Astrocyte (in vitro differentiated cells and primary cell): ENCODE measurements around the gene SIK3. TPM values are rescaled to one million over a fixed set of nuclear protein-coding genes. Genes with fewer than 3 reads are reported as not detected.

Experiments used
- DNase-seq: peaks from one replicate; pipeline ENCODE4 v3.0.0-alpha.2; 2010; ENCODE audit warnings: low read depth
- FAIRE-seq: peaks from 2 replicates; lab custom pipeline; 2011; peaks lifted over from hg19 to GRCh38; lab: Jason Lieb, UNC
- H2AFZ ChIP-seq: 2 replicates; pipeline ENCODE4 v1.6.0; 2012; ENCODE audit warnings: low read depth, low read length, inconsistent platforms
- H3K27ac ChIP-seq: 2 replicates; pipeline ENCODE4 v1.5.1; 2011; ENCODE audit warnings: low read depth, low read length, inconsistent platforms
- H3K27me3 ChIP-seq: 2 replicates; pipeline ENCODE4 v1.6.0; 2011; ENCODE audit warnings: low read length, inconsistent platforms; ENCODE audit not compliant: insufficient read depth
- H3K36me3 ChIP-seq: 2 replicates; pipeline ENCODE4 v1.5.1; 2011; ENCODE audit warnings: low read length, inconsistent platforms; ENCODE audit not compliant: insufficient read depth
- H3K4me1 ChIP-seq: 2 replicates; pipeline ENCODE4 v1.5.1; 2011; ENCODE audit warnings: low read length, inconsistent platforms; ENCODE audit not compliant: insufficient read depth
- H3K4me2 ChIP-seq: 2 replicates; pipeline ENCODE4 v1.6.0; 2012; ENCODE audit warnings: low read length, inconsistent platforms
- H3K4me3 ChIP-seq: 2 replicates; pipeline ENCODE4 v1.5.1; 2011; ENCODE audit warnings: low read depth, mild to moderate bottlenecking, low read length, inconsistent platforms; ENCODE audit not compliant: insufficient read depth
- H3K79me2 ChIP-seq: 2 replicates; pipeline ENCODE4 v1.6.0; 2012; ENCODE audit warnings: mild to moderate bottlenecking, low read length, inconsistent platforms; ENCODE audit not compliant: insufficient read depth
- H3K9ac ChIP-seq: 2 replicates; pipeline ENCODE4 v1.6.0; 2012; ENCODE audit warnings: mild to moderate bottlenecking, low read length, inconsistent platforms
- H3K9me3 ChIP-seq: 2 replicates; pipeline ENCODE4 v1.5.1; 2012; ENCODE audit warnings: low read depth, mild to moderate bottlenecking, low read length, inconsistent platforms; ENCODE audit not compliant: insufficient read depth
- H4K20me1 ChIP-seq: 2 replicates; pipeline ENCODE4 v1.6.0; 2012; ENCODE audit warnings: low read length, inconsistent platforms; ENCODE audit not compliant: insufficient read depth
- H3K27ac Mint-ChIP-seq: one replicate; pipeline ENCODE4 v1.8.0; 2021; ENCODE audit warnings: mild to moderate bottlenecking, mixed read lengths; ENCODE audit not compliant: unreplicated experiment
- H3K27me3 Mint-ChIP-seq: one replicate; pipeline ENCODE4 v1.8.0; 2021; ENCODE audit warnings: low read depth, mixed read lengths; ENCODE audit not compliant: unreplicated experiment
- H3K36me3 Mint-ChIP-seq: one replicate; pipeline ENCODE4 v1.8.0; 2021; ENCODE audit warnings: low read depth, mixed read lengths; ENCODE audit not compliant: unreplicated experiment
- H3K4me1 Mint-ChIP-seq: one replicate; pipeline ENCODE4 v1.8.0; 2021; ENCODE audit warnings: low read depth, mixed read lengths; ENCODE audit not compliant: unreplicated experiment
- H3K4me3 Mint-ChIP-seq: one replicate; pipeline ENCODE4 v1.8.0; 2021; ENCODE audit warnings: mild to moderate bottlenecking, moderate library complexity, mixed read lengths; ENCODE audit not compliant: unreplicated experiment
- H3K9me3 Mint-ChIP-seq: one replicate; pipeline ENCODE4 v1.8.0; 2021; ENCODE audit warnings: mild to moderate bottlenecking, mixed read lengths; ENCODE audit not compliant: unreplicated experiment
- CTCF ChIP-seq: IDR thresholded peaks from 2 replicates; pipeline ENCODE4 v1.5.1; 2011; ENCODE audit warnings: low read depth, mild to moderate bottlenecking, inconsistent platforms, low read length, moderate library complexity; ENCODE audit not compliant: insufficient read depth
- EZH2 ChIP-seq: IDR thresholded peaks from 2 replicates; pipeline ENCODE4 v1.6.1; 2012; ENCODE audit warnings: mild to moderate bottlenecking, low read length, inconsistent platforms; ENCODE audit not compliant: insufficient read depth
- total RNA-seq: library from RNA; stranded (reverse); gene quantifications from 2 replicates; pipeline ENCODE4 v1.2.1, GENCODE V29; 2021

The SIK3 gene
- total RNA-seq, 1 donor from 2014 or later: 34.4 TPM

- no peaks in the 10 kb centered on the region for H3K9me3 Mint-ChIP-seq
- H2AFZ ChIP-seq: no peak overlapping the region
- no peak overlapping the region for H3K27ac Mint-ChIP-seq
- no peaks in the 10 kb centered on the region for H3K9me3 ChIP-seq
- H4K20me1 ChIP-seq: no peaks in the 10 kb centered on the region
- no peaks in the 10 kb centered on the region for H3K4me1 ChIP-seq
- no peaks in the 10 kb centered on the region for H3K79me2 ChIP-seq
- peaks cover 10% of the 10 kb centered on the region for H3K4me1 Mint-ChIP-seq
- H3K9ac ChIP-seq: no peak overlapping the region
- H3K27me3 ChIP-seq: no peaks in the 10 kb centered on the region
- no peak overlapping the region for H3K4me3 ChIP-seq
- no peak for TF ChIP-seq CTCF
- no peak for TF ChIP-seq EZH2
- no peaks in the 10 kb centered on the region for H3K36me3 ChIP-seq
- peaks cover 8% of the 10 kb centered on the region for H3K36me3 Mint-ChIP-seq
- no peak overlapping the region for H3K4me3 Mint-ChIP-seq
- H3K27ac ChIP-seq: no peak overlapping the region
- no peaks in the 10 kb centered on the region for H3K27me3 Mint-ChIP-seq
- FAIRE-seq (no peak), DNase-seq (no peak)
- H3K4me2 ChIP-seq: no peak overlapping the region
Observed at GRCh38 chr11:116953530-116954285, 144.5 kb downstream of the SIK3 start.

GRCh38 chr11:116951762-116952161 lies 146.5 kb downstream of the SIK3 start:
- no peaks in the 10 kb centered on the region for H3K36me3 ChIP-seq
- DNase-seq (no peak), FAIRE-seq (no peak)
- Mint-ChIP-seq H3K4me3 (no peak overlapping the region), H3K36me3 (peaks cover 9% of the 10 kb centered on the region), H3K4me1 (peaks cover 4% of the 10 kb centered on the region), H3K27ac (no peak overlapping the region), H3K9me3 (no peaks in the 10 kb centered on the region), H3K27me3 (no peaks in the 10 kb centered on the region)
- H3K4me3 ChIP-seq: no peak overlapping the region
- no peak overlapping the region for H3K9ac ChIP-seq
- no peak overlapping the region for H3K4me2 ChIP-seq
- no peak overlapping the region for H2AFZ ChIP-seq
- H3K4me1 ChIP-seq: no peaks in the 10 kb centered on the region
- H3K79me2 ChIP-seq: no peaks in the 10 kb centered on the region
- no peak overlapping the region for H3K27ac ChIP-seq
- H3K9me3 ChIP-seq: no peaks in the 10 kb centered on the region
- H3K27me3 ChIP-seq: no peaks in the 10 kb centered on the region
- H4K20me1 ChIP-seq: no peaks in the 10 kb centered on the region
- TF ChIP-seq EZH2: no peak
- TF ChIP-seq CTCF: no peak

GRCh38 chr11:116950210-116950609 lies 148.0 kb downstream of the SIK3 start:
- Mint-ChIP-seq H3K27ac (no peak overlapping the region), H3K4me1 (peaks cover 9% of the 10 kb centered on the region), H3K36me3 (peaks cover 6% of the 10 kb centered on the region), H3K9me3 (no peaks in the 10 kb centered on the region), H3K4me3 (no peak overlapping the region), H3K27me3 (no peaks in the 10 kb centered on the region)
- DNase-seq (no peak), FAIRE-seq (no peak)
- Histone ChIP-seq H3K9me3 (no peaks in the 10 kb centered on the region), H3K4me3 (no peak overlapping the region), H3K4me2 (no peak overlapping the region), H3K4me1 (peaks cover 3% of the 10 kb centered on the region), H3K79me2 (no peaks in the 10 kb centered on the region), H2AFZ (no peak overlapping the region), H4K20me1 (no peaks in the 10 kb centered on the region), H3K36me3 (no peaks in the 10 kb centered on the region), H3K27ac (no peak overlapping the region), H3K27me3 (no peaks in the 10 kb centered on the region), H3K9ac (no peak overlapping the region)
- TF ChIP-seq CTCF (no peak), EZH2 (no peak)
